Measurements from ENCODE around the gene FAM193B. TPM values are rescaled to one million over a fixed set of nuclear protein-coding genes. Genes with fewer than 3 reads are reported as not detected.
A peak's percentile ranks its signal among the peaks of the same experiment; 100 is the strongest.

Gene FAM193B
- polyA plus RNA-seq, 3 donors: 1.6 to 216 (median 1.9) TPM

DNA sequence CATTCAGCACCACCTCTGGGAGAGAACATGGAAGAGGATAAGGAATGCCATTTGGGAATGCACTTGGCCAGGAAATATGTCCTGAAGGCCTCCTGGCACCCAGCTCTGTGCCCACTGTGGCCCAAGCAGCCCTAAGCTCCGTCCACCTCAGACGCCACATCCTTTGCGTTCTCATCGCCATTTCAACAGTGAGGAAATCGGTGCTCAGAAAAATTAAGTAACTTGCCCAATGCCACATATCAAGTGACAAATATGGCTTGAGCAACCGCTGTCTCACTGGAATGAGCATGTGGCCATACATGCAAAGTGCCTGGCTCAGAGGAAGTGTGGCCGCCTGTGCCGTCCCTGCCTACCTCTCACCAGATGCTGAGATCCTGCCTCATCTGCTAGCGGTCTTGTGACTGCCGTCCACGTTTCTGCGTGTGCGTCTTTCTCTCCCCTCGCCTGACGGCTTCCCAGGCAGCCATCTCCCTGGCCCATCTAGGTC lies 43.8 kb downstream of the FAM193B start:
- intact Hi-C loops (cut with micrococcal nuclease): loop anchor here in 1 of 2 donors (2.0 kb wide), 1 partner anchor 34 kb away; no protein-coding TSS in a partner anchor
- H2AFZ ChIP-seq (ENCODE audit: insufficient read depth, low read depth, low read length, poor library complexity, severe bottlenecking): peak overlapping the region; percentile 69
- WGBS (ENCODE audit: insufficient coverage): 0% methylated on average over 15 of the region's 15 CpGs
- peaks cover 56 to 75% of the 10 kb centered on the region in 2 donors for H3K36me3 Mint-ChIP-seq
- peaks cover 73% of the 10 kb centered on the region for H3K79me2 ChIP-seq (ENCODE audit: insufficient read depth, low read length)
- peaks cover 45 to 54% of the 10 kb centered on the region in 2 donors for H3K36me3 ChIP-seq (replicated peaks in 1 of 2; ENCODE audit: control insufficient read depth in 1 of 2, insufficient read depth in 2 of 2, low read length in 2 of 2)
- peaks cover 0 to 9% (median 3%) of the 10 kb centered on the region in 3 donors for H3K27me3 Mint-ChIP-seq (ENCODE audit: low read depth in 3 of 3)
- peaks cover 45% of the 10 kb centered on the region for H3K4me1 Mint-ChIP-seq
- H3K27me3 ChIP-seq (ENCODE audit: control insufficient read depth in 2 of 2, insufficient read depth in 2 of 2, low read length in 2 of 2): no peaks in the 10 kb centered on the region
- peak overlapping the region; percentile 99 to 100 (median 99) for H3K27ac Mint-ChIP-seq
- peak overlapping the region; percentile 99 for H3K4me2 ChIP-seq (replicated peaks; ENCODE audit: extremely low read depth, low read length, poor library complexity, severe bottlenecking)
- TF ChIP-seq CTCF (IDR thresholded peaks at IDR 0.05): no peak
- peaks cover 41 to 63% of the 10 kb centered on the region in 2 donors for H3K4me1 ChIP-seq (ENCODE audit: control insufficient read depth in 1 of 2, insufficient read depth in 2 of 2, low read length in 2 of 2)
- H3K9me3 Mint-ChIP-seq: peaks cover 0 to 5% (median 0%) of the 10 kb centered on the region in 7 donors
- peak overlapping the region; percentile 98 to 99 for H3K4me3 Mint-ChIP-seq
- H3K4me3 ChIP-seq (replicated peaks in 1 of 3; ENCODE audit: low read depth in 2 of 3, low read length in 3 of 3): peak overlapping the region; percentile 82 to 100 (median 96)
- DNase-seq: peak; percentile 96 to 98 (median 97)
- no peaks in the 10 kb centered on the region for H3K9me3 ChIP-seq (replicated peaks in 1 of 2; ENCODE audit: control insufficient read depth in 1 of 2, insufficient read depth in 1 of 2, low read length in 2 of 2)
- H4K20me1 ChIP-seq (ENCODE audit: insufficient read depth, low read length): peaks cover 37% of the 10 kb centered on the region
- H3K27ac ChIP-seq (ENCODE audit: low read depth in 1 of 2, low read length in 2 of 2): peak overlapping the region; percentile 98 to 100
- H3K9ac ChIP-seq (ENCODE audit: insufficient read depth, low read length, poor library complexity, severe bottlenecking): peak overlapping the region; percentile 99

GRCh38 chr5:177509991-177510566 lies 44.3 kb downstream of the FAM193B start:
- H3K36me3 Mint-ChIP-seq: peaks cover 56 to 75% of the 10 kb centered on the region in 2 donors
- H3K27ac ChIP-seq (ENCODE audit: low read depth in 1 of 2, low read length in 2 of 2): peak overlapping the region; percentile 98 to 100
- H3K27ac Mint-ChIP-seq: peak overlapping the region; percentile 99 to 100 (median 99)
- peaks cover 45 to 54% of the 10 kb centered on the region in 2 donors for H3K36me3 ChIP-seq (replicated peaks in 1 of 2; ENCODE audit: control insufficient read depth in 1 of 2, insufficient read depth in 2 of 2, low read length in 2 of 2)
- H3K9me3 Mint-ChIP-seq: peaks cover 0 to 5% (median 0%) of the 10 kb centered on the region in 7 donors
- intact Hi-C loops (cut with micrococcal nuclease): loop anchor here in 1 of 2 donors (2.0 to 10.0 kb wide), 3 partner anchors 15 to 195 kb away; partner anchors contain the start of gene MXD3
- H3K4me1 ChIP-seq (ENCODE audit: control insufficient read depth in 1 of 2, insufficient read depth in 2 of 2, low read length in 2 of 2): peaks cover 43 to 64% of the 10 kb centered on the region in 2 donors
- H3K79me2 ChIP-seq (ENCODE audit: insufficient read depth, low read length): peaks cover 73% of the 10 kb centered on the region
- TF ChIP-seq CTCF (IDR thresholded peaks at IDR 0.05): no peak
- H3K4me2 ChIP-seq (replicated peaks; ENCODE audit: extremely low read depth, low read length, poor library complexity, severe bottlenecking): peak overlapping the region; percentile 99
- no peaks in the 10 kb centered on the region for H3K27me3 ChIP-seq (ENCODE audit: control insufficient read depth in 2 of 2, insufficient read depth in 2 of 2, low read length in 2 of 2)
- 32% methylated on average over 11 of the region's 11 CpGs for WGBS (ENCODE audit: insufficient coverage)
- H2AFZ ChIP-seq (ENCODE audit: insufficient read depth, low read depth, low read length, poor library complexity, severe bottlenecking): no peak overlapping the region
- peak overlapping the region; percentile 82 to 100 (median 96) for H3K4me3 ChIP-seq (replicated peaks in 1 of 3; ENCODE audit: low read depth in 2 of 3, low read length in 3 of 3)
- no peaks in the 10 kb centered on the region for H3K9me3 ChIP-seq (replicated peaks in 1 of 2; ENCODE audit: control insufficient read depth in 1 of 2, insufficient read depth in 1 of 2, low read length in 2 of 2)
- peak in 1 of 3 donors; percentile 46 for DNase-seq
- H3K4me1 Mint-ChIP-seq: peaks cover 47% of the 10 kb centered on the region
- peaks cover 43% of the 10 kb centered on the region for H4K20me1 ChIP-seq (ENCODE audit: insufficient read depth, low read length)
- peak overlapping the region; percentile 99 for H3K9ac ChIP-seq (ENCODE audit: insufficient read depth, low read length, poor library complexity, severe bottlenecking)
- peaks cover 0 to 9% (median 3%) of the 10 kb centered on the region in 3 donors for H3K27me3 Mint-ChIP-seq (ENCODE audit: low read depth in 3 of 3)
- H3K4me3 Mint-ChIP-seq: peak overlapping the region; percentile 98 to 99

All from CD14-positive monocyte (primary cell).